GM19193 (cell line): ENCODE results near the gene STK24.

Source experiments
- POLR2A ChIP-seq: IDR thresholded peaks from 4 replicates; pipeline ENCODE4 v1.6.1; 2011; ENCODE audit not compliant: insufficient read depth, insufficient read length; ENCODE audit errors: extremely low read depth

STK24 gene

DNA sequence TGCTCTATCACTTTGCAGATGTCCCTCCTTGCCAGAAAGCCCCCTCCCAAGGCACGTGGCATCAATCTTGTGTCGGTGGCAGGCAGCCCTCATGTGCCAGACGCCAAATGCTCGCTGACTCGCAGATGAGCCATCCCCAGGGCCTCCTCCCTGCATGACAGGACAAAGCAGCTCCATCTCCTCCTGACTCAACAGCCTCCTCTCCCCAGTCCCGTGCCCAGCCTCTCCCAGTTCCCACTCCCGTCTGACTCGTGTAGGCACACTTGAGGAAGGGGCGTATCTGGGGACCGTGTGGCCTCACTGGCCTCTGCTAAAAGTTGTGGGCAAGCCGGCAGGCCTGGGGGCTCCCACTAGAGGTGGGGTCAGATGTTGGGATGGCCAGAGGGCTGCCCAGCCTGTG is 133.6 kb downstream of the STK24 start:
- TF ChIP-seq POLR2A: no peak

GRCh38 chr13:98442391-98443230 is 134.3 kb downstream of the STK24 start:
- no peak for TF ChIP-seq POLR2A

GRCh38 chr13:98441056-98441676 is 135.7 kb downstream of the STK24 start:
- TF ChIP-seq POLR2A: no peak

DNA sequence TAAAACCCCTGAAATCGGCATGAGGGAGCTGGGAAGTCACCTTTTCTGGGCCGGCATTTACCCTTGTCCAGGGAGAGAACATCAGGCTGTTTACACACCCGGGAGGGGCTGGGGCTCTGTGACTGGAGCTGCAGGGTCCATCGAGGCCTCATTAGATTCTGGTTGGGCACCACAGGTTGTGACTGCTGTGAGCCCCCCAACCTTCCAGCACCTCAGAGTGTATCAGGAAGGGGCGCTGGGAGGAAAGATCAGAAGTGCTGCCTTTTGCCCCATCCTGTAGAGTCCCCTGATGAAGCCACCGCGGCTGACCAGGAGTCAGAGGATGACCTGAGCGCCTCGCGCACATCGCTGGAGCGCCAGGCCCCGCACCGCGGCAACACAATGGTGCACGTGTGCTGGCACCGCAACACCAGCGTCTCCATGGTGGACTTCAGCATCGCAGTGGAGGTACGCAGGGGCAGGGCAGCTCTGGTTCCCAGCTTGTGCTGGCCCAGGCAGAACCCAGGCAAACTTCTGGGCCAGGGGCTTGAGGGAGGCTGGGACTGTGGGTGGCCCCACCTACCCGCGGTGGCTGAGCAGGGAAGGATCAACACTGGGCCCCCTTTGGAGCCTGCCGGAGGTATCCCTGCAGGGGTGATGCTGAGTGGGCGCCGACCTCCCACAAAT is 136.4 kb downstream of the STK24 start:
- TF ChIP-seq POLR2A: no peak

DNA sequence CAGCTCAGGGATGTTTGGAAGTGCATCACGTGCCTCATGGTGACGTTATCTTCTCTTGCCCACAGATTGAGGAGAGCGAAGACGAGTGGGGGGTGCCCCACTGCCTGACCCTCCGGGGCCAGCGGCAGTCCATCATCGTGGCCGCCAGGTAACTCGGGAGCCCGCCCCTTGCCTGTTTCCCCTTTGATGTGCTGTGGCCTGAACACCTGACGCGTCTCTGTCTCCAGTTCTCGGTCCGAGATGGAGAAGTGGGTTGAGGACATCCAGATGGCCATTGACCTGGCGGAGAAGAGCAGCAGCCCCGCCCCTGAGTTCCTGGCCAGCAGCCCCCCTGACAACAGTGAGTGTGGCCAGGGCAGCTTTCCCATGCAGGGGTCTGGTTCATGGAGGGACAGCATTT is 137.0 kb downstream of the STK24 start:
- TF ChIP-seq POLR2A: no peak

DNA sequence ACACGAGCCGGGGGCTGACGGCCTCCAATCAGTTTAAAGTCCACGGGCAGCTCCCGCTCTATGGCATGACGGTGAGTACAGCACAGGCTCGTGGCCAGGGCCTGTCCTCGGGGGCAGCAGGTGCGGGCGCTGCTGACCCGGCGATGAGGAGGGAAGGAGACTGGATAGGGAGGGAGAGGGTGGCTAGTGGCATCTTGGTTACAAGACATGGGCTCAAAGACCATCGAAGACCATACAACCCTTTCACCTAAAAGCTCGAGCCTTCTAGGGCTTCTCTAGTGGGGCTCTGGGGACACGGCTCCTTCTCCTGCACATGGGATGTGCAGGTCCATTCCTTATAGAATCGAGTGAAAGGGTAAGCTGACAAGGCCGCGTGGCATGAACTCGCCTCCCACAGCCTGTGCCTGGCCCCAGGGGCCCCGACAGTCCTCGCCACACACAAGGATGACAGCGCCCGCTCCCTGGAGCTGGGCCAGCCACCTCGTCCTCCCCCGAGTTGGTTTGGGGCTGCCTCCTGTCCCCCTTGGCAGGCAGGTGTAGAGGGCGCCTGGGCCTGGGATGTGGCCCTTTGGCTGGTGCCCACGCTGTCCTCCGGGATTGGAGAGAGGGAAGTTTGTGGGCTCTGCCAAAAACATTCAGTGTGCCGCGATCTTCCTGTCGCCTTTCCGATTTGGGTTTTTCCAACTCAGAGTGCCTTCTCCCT is 137.6 kb downstream of the STK24 start:
- no peak for TF ChIP-seq POLR2A

DNA sequence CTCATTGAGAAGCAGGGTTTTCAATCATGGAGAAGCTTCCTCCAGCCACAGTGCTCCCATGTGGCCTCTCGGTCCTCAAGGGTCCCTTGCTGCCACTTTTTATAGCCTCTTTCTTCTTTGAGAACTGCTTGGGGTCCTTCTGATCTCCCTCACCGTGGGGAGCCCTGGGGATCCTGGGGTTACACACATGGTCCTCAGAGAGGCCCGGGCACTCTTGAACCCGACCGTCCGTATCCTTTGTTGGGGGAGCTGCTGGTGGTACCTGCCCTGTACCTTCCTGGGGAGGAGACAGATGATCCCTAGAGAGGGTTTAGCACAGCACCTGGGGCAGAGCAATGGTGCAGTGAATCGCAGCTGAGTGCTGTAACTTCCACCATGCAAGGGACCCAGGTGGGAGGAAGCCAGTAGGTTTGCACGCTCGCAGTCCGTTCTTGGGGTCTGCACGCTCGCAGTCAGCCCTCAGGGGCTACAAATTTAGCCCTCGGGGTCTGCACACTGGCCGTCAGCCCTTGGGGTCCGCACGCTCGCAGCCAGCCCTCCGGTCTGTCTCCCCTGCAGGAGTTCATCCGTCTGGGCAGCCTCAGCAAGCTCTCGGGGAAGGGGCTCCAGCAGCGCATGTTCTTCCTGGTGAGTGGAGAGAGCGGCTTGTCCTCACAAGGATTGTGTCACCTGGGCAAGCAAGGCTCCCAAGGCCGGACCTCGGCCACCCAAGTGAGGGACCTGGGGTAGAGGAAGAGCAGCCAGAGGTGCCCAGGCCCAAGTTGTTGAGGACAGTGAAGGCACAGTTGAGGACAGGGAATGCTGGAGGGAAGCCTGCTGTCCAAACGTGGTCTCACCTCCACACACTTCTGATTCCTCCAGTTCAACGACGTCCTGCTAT is 138.4 kb downstream of the STK24 start:
- TF ChIP-seq POLR2A: no peak

GRCh38 chr13:98436233-98436910 is 140.5 kb downstream of the STK24 start:
- TF ChIP-seq POLR2A: no peak

DNA sequence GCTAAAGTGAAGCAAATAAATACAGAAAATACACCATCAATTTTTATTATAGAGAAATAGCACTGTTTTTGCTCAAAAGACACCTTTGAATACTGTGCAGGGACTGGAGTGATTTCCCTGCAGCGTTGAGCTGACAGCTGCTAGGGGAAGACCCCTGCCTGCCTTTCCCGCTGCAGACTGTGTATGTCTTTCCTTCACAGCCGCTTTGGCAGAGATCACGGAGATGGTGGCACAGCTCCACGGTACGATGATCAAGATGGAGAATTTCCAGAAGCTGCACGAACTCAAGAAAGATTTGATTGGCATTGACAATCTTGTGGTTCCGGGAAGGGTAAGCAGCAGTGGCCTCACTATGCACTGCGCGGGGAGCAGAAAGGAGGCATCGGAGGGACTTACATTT is 141.5 kb downstream of the STK24 start:
- no peak for TF ChIP-seq POLR2A

- TF ChIP-seq POLR2A: no peak
Measured at GRCh38 chr13:98434060-98434459, 142.8 kb downstream of the STK24 start.

GRCh38 chr13:98433654-98434053 is 143.3 kb downstream of the STK24 start:
- TF ChIP-seq POLR2A: no peak

- TF ChIP-seq POLR2A: no peak
Measured at GRCh38 chr13:98432638-98433037, 144.3 kb downstream of the STK24 start.

GRCh38 chr13:98429977-98430736 is 146.8 kb downstream of the STK24 start:
- no peak for TF ChIP-seq POLR2A
